GM12878 (cell line): ENCODE measurements around the gene TNIP2. TPM values are rescaled to one million over a fixed set of nuclear protein-coding genes. Genes with fewer than 3 reads are reported as not detected.

Experiments used
- ATAC-seq: fragments of 200-7000 bp; cut with Tn5 transposase; 3 replicates; pipeline ENCODE4 v1.9.1; 2020; ENCODE audit warnings: mild to moderate bottlenecking, moderate library complexity
- BruUV-seq: library from RNA; stranded (reverse); fragments of 400-500 nt; replicated peaks from 2 replicates; lab custom pipeline; 2021; lab: Mats Ljungman, UMichigan
- CTCF ChIA-PET: fragments of 300-600 bp; sonication (Branson Sonifier 250); formaldehyde crosslinking; extraction: SDS; loops from one replicate; lab custom pipeline; 2021; ENCODE audit warnings: inconsistent platforms; lab: Yijun Ruan, JAX
- POLR2A ChIA-PET: fragments of 350-600 bp; formaldehyde crosslinking; extraction: SDS; loops from one replicate; lab custom pipeline; 2021; ENCODE audit warnings: inconsistent platforms; lab: Charles Lee
- RAD21 ChIA-PET: fragments of 300-600 bp; sonication (Branson Sonifier 250); formaldehyde crosslinking; loops from one replicate; lab custom pipeline; 2023; ENCODE audit warnings: antibody characterized with exemption; ENCODE audit not compliant: unreplicated experiment; lab: Charles Lee
- SMC1A ChIA-PET: fragments of 300-600 bp; sonication (Branson Sonifier 250); formaldehyde crosslinking; loops from one replicate; lab custom pipeline; 2023; ENCODE audit not compliant: unreplicated experiment, uncharacterized antibody; lab: Charles Lee
- DNase-seq: peaks from one replicate; pipeline ENCODE4 v3.0.0-alpha.2; 2011; ENCODE audit warnings: low read depth, low spot score
- FAIRE-seq: peaks from 3 replicates; lab custom pipeline; 2011; peaks lifted over from hg19 to GRCh38; lab: Jason Lieb, UNC
- H2AFZ ChIP-seq: 2 replicates; pipeline ENCODE4 v1.6.0; 2011; ENCODE audit warnings: low read depth, low read length, control low read depth; ENCODE audit not compliant: control insufficient read depth
- H3K27ac ChIP-seq: 2 replicates; pipeline ENCODE4 v1.5.1; 2011; ENCODE audit warnings: control low read depth; ENCODE audit not compliant: control insufficient read depth, insufficient read depth
- H3K27me3 ChIP-seq, 2 experiments: replicated peaks in 1 of 2; 2 replicates each; pipeline versions ENCODE4 v1.6.0 to v1.6.1; 2011; ENCODE audit warnings: low read length in 1 of 2; ENCODE audit not compliant: control insufficient read depth in 2 of 2, insufficient read depth in 2 of 2
- H3K36me3 ChIP-seq, 2 experiments: 2 replicates each; pipeline ENCODE4 v1.5.1; 2011; ENCODE audit warnings: low read length in 1 of 2; ENCODE audit not compliant: control insufficient read depth in 2 of 2, insufficient read depth in 2 of 2
- H3K4me1 ChIP-seq: 2 replicates; pipeline ENCODE4 v1.6.1; 2011; ENCODE audit warnings: mild to moderate bottlenecking, low read length, moderate library complexity, mixed read lengths; ENCODE audit not compliant: control insufficient read depth, insufficient read depth
- H3K4me2 ChIP-seq: 2 replicates; pipeline ENCODE4 v1.6.0; 2011; ENCODE audit warnings: control low read depth; ENCODE audit not compliant: control insufficient read depth, insufficient read depth
- H3K4me3 ChIP-seq: fragments of 200-600 bp; sonication (generic); 2 replicates; pipeline ENCODE4 v1.5.1; 2016
- H3K79me2 ChIP-seq: 2 replicates; pipeline ENCODE4 v1.6.0; 2011; ENCODE audit warnings: low read length; ENCODE audit not compliant: control insufficient read depth, insufficient read depth
- H3K9ac ChIP-seq: 2 replicates; pipeline ENCODE4 v1.8.0; 2011; ENCODE audit warnings: low read length, control low read depth, mixed read lengths; ENCODE audit not compliant: control insufficient read depth, insufficient read depth
- H3K9me3 ChIP-seq: replicated peaks from 3 replicates; pipeline ENCODE4 v1.5.1; 2011; ENCODE audit warnings: mild to moderate bottlenecking, low read length; ENCODE audit not compliant: control insufficient read depth, insufficient read depth
- H4K20me1 ChIP-seq: 2 replicates; pipeline ENCODE4 v1.6.0; 2011; ENCODE audit not compliant: control insufficient read depth, insufficient read depth
- CBFB ChIP-seq: IDR thresholded peaks from 2 replicates; pipeline ENCODE4 v1.6.1; 2016; ENCODE audit warnings: antibody characterized with exemption, low read depth
- CHD2 ChIP-seq: IDR thresholded peaks from 2 replicates; pipeline ENCODE4 v1.6.1; 2011; ENCODE audit warnings: low read depth, low read length, improper control_type of control experiment, borderline replicate concordance
- ESRRA ChIP-seq: IDR thresholded peaks from 2 replicates; pipeline ENCODE4 v1.6.1; 2012; ENCODE audit warnings: mild to moderate bottlenecking, low read length, improper control_type of control experiment
- HDAC6 ChIP-seq: fragments of 200-600 bp; sonication (generic); IDR thresholded peaks from one replicate; pipeline ENCODE4 v1.8.0; 2017; ENCODE audit warnings: antibody characterized with exemption; ENCODE audit not compliant: unreplicated experiment
- IKZF2 ChIP-seq, 2 experiments: fragments of 450-650 bp; IDR thresholded peaks; 2 replicates each; pipeline ENCODE4 v1.6.1; 2017; ENCODE audit warnings: mild to moderate bottlenecking in 2 of 2, moderate library complexity in 2 of 2
- MEF2A ChIP-seq: IDR thresholded peaks from 2 replicates; pipeline ENCODE4 v1.6.1; 2011; ENCODE audit warnings: low read depth, mild to moderate bottlenecking, low read length, moderate library complexity; ENCODE audit not compliant: insufficient read depth
- MTA3 ChIP-seq: IDR thresholded peaks from 2 replicates; pipeline ENCODE4 v1.6.1; 2012; ENCODE audit warnings: low read length, inconsistent platforms, borderline replicate concordance
- NR2C1 ChIP-seq: fragments of 450-650 bp; IDR thresholded peaks from 2 replicates; pipeline ENCODE4 v1.6.1; 2017; ENCODE audit warnings: antibody characterized with exemption, mild to moderate bottlenecking, moderate library complexity
- SMAD1 ChIP-seq: fragments of 450-650 bp; IDR thresholded peaks from 2 replicates; pipeline ENCODE4 v1.6.1; 2018; ENCODE audit warnings: mild to moderate bottlenecking, low read depth; ENCODE audit not compliant: partially characterized antibody
- SMAD5 ChIP-seq: IDR thresholded peaks from 2 replicates; pipeline ENCODE4 v1.6.1; 2016; ENCODE audit warnings: antibody characterized with exemption, low read depth
- SP1 ChIP-seq: IDR thresholded peaks from one replicate; pipeline ENCODE4 v1.6.1; 2011; ENCODE audit warnings: low read depth, low read length
- SPI1 ChIP-seq: IDR thresholded peaks from 2 replicates; pipeline ENCODE4 v1.6.1; 2011; ENCODE audit warnings: low read depth, mild to moderate bottlenecking, low read length, moderate library complexity, borderline replicate concordance; ENCODE audit not compliant: insufficient read depth
- ZZZ3 ChIP-seq: IDR thresholded peaks from 2 replicates; pipeline ENCODE4 v1.6.1; 2011; ENCODE audit warnings: low read depth; ENCODE audit not compliant: control insufficient read depth, insufficient read length
- WGBS: methylation state at CpG from one replicate; pipeline ENCODE4 v1.1.6; 2016; ENCODE audit warnings: low lambda C conversion rate; ENCODE audit not compliant: insufficient replicate concordance, insufficient coverage; ENCODE audit errors: missing lambda C conversion rate; 5-methylcytosine and 5-hydroxymethylcytosine counted together
- in situ Hi-C: fragments of 300-500 bp; cut with MboI; formaldehyde crosslinking; loops from 9 replicates; pipeline ENCODE4 v1.14.3; 2018; ENCODE audit warnings: mixed read lengths
- intact Hi-C: fragments of 100-400 bp; cut with micrococcal nuclease; formaldehyde crosslinking; loops from one replicate; pipeline ENCODE4 v1.14.2; 2022; ENCODE audit not compliant: unreplicated experiment
- polyA plus RNA-seq, 11 experiments: library from polyadenylated mRNA; depleted of rRNA in 4 of 11; unstranded in 6 of 11; stranded (reverse) in 5 of 11; fragments of >200 nt; fragmentation: Nextera tagmentation in 4 of 11; fragmentation: Illumina TruSeq in 1 of 11; extraction: Ambion mirVana in 4 of 11; extraction: Trizol in 1 of 11; gene quantifications; 1 replicate in 1 of 11; 2 replicates in 10 of 11; pipeline versions ENCODE4 v1.2.1 to v1.2.3, GENCODE V29; 2011 to 2016; ENCODE audit warnings: inconsistent platforms in 2 of 11, missing spikeins in 2 of 11, low read depth in 1 of 11
- total RNA-seq, 4 experiments: library from RNA; depleted of rRNA in 3 of 4; stranded (reverse); fragments of >200 nt in 3 of 4; fragmentation: Illumina TruSeq in 1 of 4; extraction: Trizol in 1 of 4; gene quantifications; 2 replicates each; pipeline versions ENCODE4 v1.2.1 to v1.2.3, GENCODE V29; 2013 to 2021
- TF ChIP-seq, protein P1 (sequence below): IDR thresholded peaks from 2 replicates; pipeline ENCODE4 v1.6.1; 2011; ENCODE audit warnings: mild to moderate bottlenecking, low read depth, low read length, moderate library complexity; ENCODE audit not compliant: insufficient replicate concordance
- TF ChIP-seq, protein P2 (sequence below): fragments of 450-650 bp; IDR thresholded peaks from 2 replicates; pipeline ENCODE4 v1.6.1; 2017; ENCODE audit warnings: mild to moderate bottlenecking, moderate library complexity

TNIP2 gene
- total and polyA plus RNA-seq, 10 of the 15 experiments (the other 5 are each of a cell fraction or from before 2014, with no cell fraction given): 1.4 to 64.9 (median 45.5) TPM

- Histone ChIP-seq H3K79me2 (peaks cover 39% of the 10 kb centered on the region), H3K9ac (peak overlapping the region; percentile 44), H3K4me1 (peaks cover 53% of the 10 kb centered on the region), H3K27ac (peak overlapping the region; percentile 57), H3K36me3 (no peaks in the 10 kb centered on the region; a peak in 1 of 4 replicates), H3K4me2 (peak overlapping the region; percentile 60), H3K9me3 (no peaks in the 10 kb centered on the region), H2AFZ (no peak overlapping the region), H4K20me1 (no peaks in the 10 kb centered on the region), H3K27me3 (no peaks in the 10 kb centered on the region), H3K4me3 (peak overlapping the region; percentile 77)
- 22% methylated on average over 14 of the region's 14 CpGs for WGBS
- CTCF ChIA-PET: interaction anchor here (1.7 to 4.5 kb wide), 3 partner anchors 12 to 40 kb away, joined by 3 to 17 read pairs (median 8); no protein-coding TSS in a partner anchor
- no peak for ATAC-seq
- intact Hi-C loops (no loop called here), in situ Hi-C loops (no loop called here)
- FAIRE-seq: peak; percentile 13
- TSS peak; percentile 56 for BruUV-seq
- TF ChIP-seq ESRRA: no peak
- TF ChIP-seq ZZZ3: no peak
- no peak for TF ChIP-seq CHD2
- TF ChIP-seq MEF2A: no peak
- TF ChIP-seq NR2C1: no peak
- TF ChIP-seq IKZF2 (IDR thresholded peaks at IDR 0.05): no peak
- TF ChIP-seq CBFB: no peak
- no peak for TF ChIP-seq SMAD1
- TF ChIP-seq SP1: no peak
- TF ChIP-seq, protein P1, sequence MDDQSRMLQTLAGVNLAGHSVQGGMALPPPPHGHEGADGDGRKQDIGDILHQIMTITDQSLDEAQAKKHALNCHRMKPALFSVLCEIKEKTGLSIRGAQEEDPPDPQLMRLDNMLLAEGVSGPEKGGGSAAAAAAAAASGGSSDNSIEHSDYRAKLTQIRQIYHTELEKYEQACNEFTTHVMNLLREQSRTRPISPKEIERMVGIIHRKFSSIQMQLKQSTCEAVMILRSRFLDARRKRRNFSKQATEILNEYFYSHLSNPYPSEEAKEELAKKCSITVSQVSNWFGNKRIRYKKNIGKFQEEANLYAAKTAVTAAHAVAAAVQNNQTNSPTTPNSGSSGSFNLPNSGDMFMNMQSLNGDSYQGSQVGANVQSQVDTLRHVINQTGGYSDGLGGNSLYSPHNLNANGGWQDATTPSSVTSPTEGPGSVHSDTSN: no peak
- no peak for TF ChIP-seq SMAD5
- TF ChIP-seq, protein P2, sequence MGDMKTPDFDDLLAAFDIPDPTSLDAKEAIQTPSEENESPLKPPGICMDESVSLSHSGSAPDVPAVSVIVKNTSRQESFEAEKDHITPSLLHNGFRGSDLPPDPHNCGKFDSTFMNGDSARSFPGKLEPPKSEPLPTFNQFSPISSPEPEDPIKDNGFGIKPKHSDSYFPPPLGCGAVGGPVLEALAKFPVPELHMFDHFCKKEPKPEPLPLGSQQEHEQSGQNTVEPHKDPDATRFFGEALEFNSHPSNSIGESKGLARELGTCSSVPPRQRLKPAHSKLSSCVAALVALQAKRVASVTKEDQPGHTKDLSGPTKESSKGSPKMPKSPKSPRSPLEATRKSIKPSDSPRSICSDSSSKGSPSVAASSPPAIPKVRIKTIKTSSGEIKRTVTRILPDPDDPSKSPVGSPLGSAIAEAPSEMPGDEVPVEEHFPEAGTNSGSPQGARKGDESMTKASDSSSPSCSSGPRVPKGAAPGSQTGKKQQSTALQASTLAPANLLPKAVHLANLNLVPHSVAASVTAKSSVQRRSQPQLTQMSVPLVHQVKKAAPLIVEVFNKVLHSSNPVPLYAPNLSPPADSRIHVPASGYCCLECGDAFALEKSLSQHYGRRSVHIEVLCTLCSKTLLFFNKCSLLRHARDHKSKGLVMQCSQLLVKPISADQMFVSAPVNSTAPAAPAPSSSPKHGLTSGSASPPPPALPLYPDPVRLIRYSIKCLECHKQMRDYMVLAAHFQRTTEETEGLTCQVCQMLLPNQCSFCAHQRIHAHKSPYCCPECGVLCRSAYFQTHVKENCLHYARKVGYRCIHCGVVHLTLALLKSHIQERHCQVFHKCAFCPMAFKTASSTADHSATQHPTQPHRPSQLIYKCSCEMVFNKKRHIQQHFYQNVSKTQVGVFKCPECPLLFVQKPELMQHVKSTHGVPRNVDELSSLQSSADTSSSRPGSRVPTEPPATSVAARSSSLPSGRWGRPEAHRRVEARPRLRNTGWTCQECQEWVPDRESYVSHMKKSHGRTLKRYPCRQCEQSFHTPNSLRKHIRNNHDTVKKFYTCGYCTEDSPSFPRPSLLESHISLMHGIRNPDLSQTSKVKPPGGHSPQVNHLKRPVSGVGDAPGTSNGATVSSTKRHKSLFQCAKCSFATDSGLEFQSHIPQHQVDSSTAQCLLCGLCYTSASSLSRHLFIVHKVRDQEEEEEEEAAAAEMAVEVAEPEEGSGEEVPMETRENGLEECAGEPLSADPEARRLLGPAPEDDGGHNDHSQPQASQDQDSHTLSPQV: no peak
- no peak for TF ChIP-seq SPI1
- no peak for TF ChIP-seq HDAC6
- TF ChIP-seq MTA3: no peak
- no peak for DNase-seq
- SMC1A ChIA-PET: interaction anchor here (0.7 to 6.2 kb wide), 9 partner anchors 12 to 155 kb away, joined by 3 to 49 read pairs (median 4); no protein-coding TSS in a partner anchor
- RAD21 ChIA-PET: interaction anchor here (1.0 to 5.4 kb wide), 4 partner anchors 13 to 62 kb away, joined by 3 to 43 read pairs (median 5); no protein-coding TSS in a partner anchor
- POLR2A ChIA-PET: interaction anchor here (0.5 to 6.7 kb wide), 9 partner anchors 12 to 157 kb away, joined by 3 to 57 read pairs (median 5); partner anchors contain the start of gene TNIP2
These were observed 43.2 kb upstream of the TNIP2 start for GRCh38 chr4:2799224-2799911.
